ENCODE results near the gene DCDC2C. TPM values are rescaled to one million over a fixed set of nuclear protein-coding genes. Genes with fewer than 3 reads are reported as not detected.
A peak's percentile ranks its signal among the peaks of the same experiment; 100 is the strongest.

DCDC2C gene
- total RNA-seq, 1 donor from 2014 or later = not detected

- no peak for TF ChIP-seq CTCF (conservative IDR thresholded peaks at IDR 0.05; ENCODE audit: low read depth, low read length)
Measured at GRCh38 chr2:3680548-3681345, 22.6 kb upstream of the DCDC2C start.

GRCh38 chr2:3681625-3682024 is 21.8 kb upstream of the DCDC2C start:
- no peak for DNase-seq (ENCODE audit: low read depth)
- H3K4me3 ChIP-seq (ENCODE audit: low read depth, low read length) = no peak overlapping the region
- TF ChIP-seq CTCF (conservative IDR thresholded peaks at IDR 0.05; ENCODE audit: low read depth, low read length) = no peak

More at GRCh38 chr2:3680548-3681345, 22.6 kb upstream of the DCDC2C start:
- no peak overlapping the region for H3K4me3 ChIP-seq (ENCODE audit: low read depth, low read length)
- no peak for DNase-seq (ENCODE audit: low read depth)

GRCh38 chr2:3682811-3683210 is 20.6 kb upstream of the DCDC2C start:
- no peak for TF ChIP-seq CTCF (conservative IDR thresholded peaks at IDR 0.05; ENCODE audit: low read depth, low read length)

GRCh38 chr2:3683748-3684454 is 19.5 kb upstream of the DCDC2C start:
- TF ChIP-seq CTCF (conservative IDR thresholded peaks at IDR 0.05; ENCODE audit: low read depth, low read length) = no peak
- DNase-seq (ENCODE audit: low read depth) = no peak
- no peak overlapping the region for H3K4me3 ChIP-seq (ENCODE audit: low read depth, low read length)

More at GRCh38 chr2:3682811-3683210, 20.6 kb upstream of the DCDC2C start:
- H3K4me3 ChIP-seq (ENCODE audit: low read depth, low read length) = no peak overlapping the region
- no peak for DNase-seq (ENCODE audit: low read depth)

- no peak for TF ChIP-seq CTCF (conservative IDR thresholded peaks at IDR 0.05; ENCODE audit: low read depth, low read length)
- no peak for DNase-seq (ENCODE audit: low read depth)
Measured at GRCh38 chr2:3689998-3690748, 13.2 kb upstream of the DCDC2C start.

GRCh38 chr2:3692375-3692774 is 11.0 kb upstream of the DCDC2C start:
- TF ChIP-seq CTCF (conservative IDR thresholded peaks at IDR 0.05; ENCODE audit: low read depth, low read length) = peak; percentile 67
- DNase-seq (ENCODE audit: low read depth) = peak; percentile 6
- no peak overlapping the region for H3K4me3 ChIP-seq (ENCODE audit: low read depth, low read length)

More at GRCh38 chr2:3689998-3690748, 13.2 kb upstream of the DCDC2C start:
- no peak overlapping the region for H3K4me3 ChIP-seq (ENCODE audit: low read depth, low read length)

Data from epithelial cell of proximal tubule (primary cell).